Cardiac muscle cell (in vitro differentiated cells and primary cell): ENCODE measurements around the gene PSTPIP1. TPM values are rescaled to one million over a fixed set of nuclear protein-coding genes. Genes with fewer than 3 reads are reported as not detected.

ENCODE experiments used
- DNase-seq, 2 donors: peaks; one replicate each; pipeline versions ENCODE4 v3.0.0 to v3.0.0-alpha.2; 2010 to 2017; ENCODE audit warnings: low read depth in 1 of 2, low spot score in 1 of 2
- H3K27ac ChIP-seq: fragments of 200-600 bp; sonication (generic); 2 replicates; pipeline ENCODE4 v1.5.1; 2016
- H3K27me3 ChIP-seq: fragments of 200-600 bp; sonication (generic); 2 replicates; pipeline ENCODE4 v1.6.0; 2016; ENCODE audit warnings: control low read depth
- H3K36me3 ChIP-seq: fragments of 200-600 bp; sonication (generic); 2 replicates; pipeline ENCODE4 v1.5.1; 2016; ENCODE audit warnings: control low read depth
- H3K4me1 ChIP-seq: fragments of 200-600 bp; sonication (generic); 2 replicates; pipeline ENCODE4 v1.8.1; 2017; ENCODE audit warnings: low read depth, mild to moderate bottlenecking, mixed run types
- H3K4me3 ChIP-seq: fragments of 200-600 bp; sonication (generic); 2 replicates; pipeline ENCODE4 v1.5.1; 2016; ENCODE audit warnings: mild to moderate bottlenecking
- H3K9me3 ChIP-seq: fragments of 200-600 bp; sonication (generic); 2 replicates; pipeline ENCODE4 v1.5.1; 2017; ENCODE audit warnings: low read depth, mild to moderate bottlenecking, control low read depth
- polyA plus RNA-seq: library from polyadenylated mRNA; unstranded; fragments of >200 nt; fragmentation: Nextera tagmentation; extraction: Ambion mirVana; gene quantifications from 2 replicates; pipeline ENCODE4 v1.2.1, GENCODE V29; 2016
- total RNA-seq: library from RNA; depleted of rRNA; stranded (reverse); fragments of >200 nt; gene quantifications from 2 replicates; pipeline ENCODE4 v1.2.3, GENCODE V29; 2016
- TF ChIP-seq, protein P1 (sequence below): IDR thresholded peaks from 2 replicates; pipeline ENCODE4 v1.5.1; 2012; ENCODE audit warnings: low read depth, mild to moderate bottlenecking, low read length

The PSTPIP1 gene
- total and polyA plus RNA-seq, 2 experiments from 2014 or later: 0.26 to 0.63 TPM

DNA sequence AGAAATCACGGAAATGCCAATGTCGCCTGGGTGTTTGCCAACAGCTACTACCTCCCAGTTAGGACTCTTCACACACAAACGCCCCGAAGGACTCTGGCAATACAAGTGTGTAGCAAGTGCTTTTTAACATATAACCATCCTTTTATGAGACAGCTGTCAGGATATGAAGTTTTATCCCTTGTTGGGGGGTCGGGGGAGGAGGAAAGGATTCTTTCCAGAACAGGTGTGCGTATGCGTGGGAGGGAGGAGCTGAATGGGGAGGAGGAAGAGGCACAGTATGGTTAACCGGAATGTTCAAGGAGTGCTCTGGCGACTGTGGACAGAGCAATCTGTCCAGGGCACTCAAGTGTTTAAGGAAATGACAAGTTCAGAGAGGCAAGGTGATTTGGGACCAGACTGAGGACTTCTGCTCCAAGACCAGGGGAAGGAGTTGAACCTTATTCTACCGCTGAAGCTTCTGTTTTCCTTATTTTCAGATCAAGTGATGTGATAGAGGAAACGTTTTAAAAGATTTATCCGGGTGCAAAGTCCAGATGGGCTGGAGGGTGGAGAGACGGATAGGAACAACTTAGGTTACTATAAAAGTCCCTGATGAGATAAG is 74.7 kb downstream of the PSTPIP1 start:
- DNase-seq: peak in 1 of 2 donors; percentile 32
- Histone ChIP-seq H3K4me3 (peak overlapping the region; percentile 72), H3K9me3 (no peaks in the 10 kb centered on the region), H3K36me3 (no peaks in the 10 kb centered on the region), H3K27me3 (no peaks in the 10 kb centered on the region), H3K4me1 (peaks cover 25% of the 10 kb centered on the region), H3K27ac (peak overlapping the region; percentile 97)
- TF ChIP-seq, protein P1, sequence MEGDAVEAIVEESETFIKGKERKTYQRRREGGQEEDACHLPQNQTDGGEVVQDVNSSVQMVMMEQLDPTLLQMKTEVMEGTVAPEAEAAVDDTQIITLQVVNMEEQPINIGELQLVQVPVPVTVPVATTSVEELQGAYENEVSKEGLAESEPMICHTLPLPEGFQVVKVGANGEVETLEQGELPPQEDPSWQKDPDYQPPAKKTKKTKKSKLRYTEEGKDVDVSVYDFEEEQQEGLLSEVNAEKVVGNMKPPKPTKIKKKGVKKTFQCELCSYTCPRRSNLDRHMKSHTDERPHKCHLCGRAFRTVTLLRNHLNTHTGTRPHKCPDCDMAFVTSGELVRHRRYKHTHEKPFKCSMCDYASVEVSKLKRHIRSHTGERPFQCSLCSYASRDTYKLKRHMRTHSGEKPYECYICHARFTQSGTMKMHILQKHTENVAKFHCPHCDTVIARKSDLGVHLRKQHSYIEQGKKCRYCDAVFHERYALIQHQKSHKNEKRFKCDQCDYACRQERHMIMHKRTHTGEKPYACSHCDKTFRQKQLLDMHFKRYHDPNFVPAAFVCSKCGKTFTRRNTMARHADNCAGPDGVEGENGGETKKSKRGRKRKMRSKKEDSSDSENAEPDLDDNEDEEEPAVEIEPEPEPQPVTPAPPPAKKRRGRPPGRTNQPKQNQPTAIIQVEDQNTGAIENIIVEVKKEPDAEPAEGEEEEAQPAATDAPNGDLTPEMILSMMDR: no peak

DNA sequence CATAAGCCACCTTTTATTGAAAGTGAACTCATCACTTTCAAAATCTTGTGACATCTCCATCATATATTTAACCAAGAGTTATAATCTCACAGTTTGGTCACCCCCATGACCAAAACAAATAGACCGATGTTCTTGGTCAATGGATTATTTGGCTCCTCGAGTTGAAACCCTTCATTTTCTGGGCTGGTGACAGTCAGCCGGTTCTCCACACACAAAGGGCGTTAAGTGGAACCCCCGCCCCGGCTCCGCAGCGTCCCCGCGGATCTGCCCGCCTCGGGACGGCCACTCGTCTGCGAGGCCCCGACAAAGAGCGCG is 75.2 kb downstream of the PSTPIP1 start:
- DNase-seq: no peak
- H3K27ac ChIP-seq: peak overlapping the region; percentile 97

DNA sequence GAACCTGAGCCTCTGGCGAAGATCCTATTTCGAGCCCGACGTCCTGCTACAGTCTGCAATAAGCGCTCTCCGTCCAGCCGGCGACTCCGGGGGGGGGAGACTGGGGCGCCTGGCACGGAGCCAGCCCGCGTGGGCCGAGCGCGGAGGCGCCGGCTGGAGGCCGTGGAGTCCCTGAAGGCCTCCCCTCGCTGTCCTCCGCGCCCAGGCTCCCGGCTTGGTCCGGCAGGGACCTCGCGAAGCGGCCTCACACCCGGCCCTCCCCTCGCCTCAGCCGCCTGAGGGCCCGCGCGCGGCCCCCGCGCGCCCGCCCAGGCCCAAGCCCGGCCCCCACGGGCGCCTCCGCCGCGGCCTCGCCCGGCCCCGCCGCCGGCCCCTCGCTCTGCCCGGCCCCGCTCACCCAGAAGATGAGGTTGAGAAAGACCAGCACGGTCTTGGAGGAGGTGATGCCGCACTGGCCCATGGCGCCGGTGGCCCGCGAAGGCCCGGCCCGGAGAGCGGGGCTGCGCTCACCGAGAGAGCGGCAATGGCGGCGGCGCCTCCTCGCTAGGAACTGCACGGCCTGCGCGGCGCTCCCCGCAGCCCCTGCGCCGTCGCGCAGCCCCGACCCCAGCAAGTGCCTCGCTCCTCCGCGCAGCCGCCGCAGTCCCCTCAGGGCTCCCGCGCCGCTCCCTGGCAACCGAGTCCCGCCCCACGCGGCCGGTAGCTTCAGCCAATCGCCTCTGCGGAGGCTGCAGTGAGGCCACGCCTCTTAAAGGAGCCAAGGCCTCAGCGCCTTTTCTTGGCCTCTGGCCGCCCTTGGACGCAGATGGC is 75.8 kb downstream of the PSTPIP1 start, which contains the start of gene TSPAN3:
Gene TSPAN3 (minus strand): TSS at position 615 of the 810 bp plus-strand sequence. CDS start 155 bp downstream, at position 460.
- Histone ChIP-seq H3K36me3 (no peaks in the 10 kb centered on the region), H3K27me3 (no peaks in the 10 kb centered on the region), H3K4me3 (peak within 1 kb of the TSS; percentile 72), H3K9me3 (no peaks in the 10 kb centered on the region), H3K27ac (peak within 1 kb of the TSS; percentile 97), H3K4me1 (peaks cover 20% of the 10 kb centered on the region)
- TF ChIP-seq, protein P1: no peak
- peak; percentile 96 to 97 for DNase-seq

More for the DNA sequence above, 75.2 kb downstream of the PSTPIP1 start:
- peak overlapping the region; percentile 72 for H3K4me3 ChIP-seq
- no peaks in the 10 kb centered on the region for H3K36me3 ChIP-seq
- peaks cover 20% of the 10 kb centered on the region for H3K4me1 ChIP-seq
- no peaks in the 10 kb centered on the region for H3K9me3 ChIP-seq
- TF ChIP-seq, protein P1: no peak
- no peaks in the 10 kb centered on the region for H3K27me3 ChIP-seq

DNA sequence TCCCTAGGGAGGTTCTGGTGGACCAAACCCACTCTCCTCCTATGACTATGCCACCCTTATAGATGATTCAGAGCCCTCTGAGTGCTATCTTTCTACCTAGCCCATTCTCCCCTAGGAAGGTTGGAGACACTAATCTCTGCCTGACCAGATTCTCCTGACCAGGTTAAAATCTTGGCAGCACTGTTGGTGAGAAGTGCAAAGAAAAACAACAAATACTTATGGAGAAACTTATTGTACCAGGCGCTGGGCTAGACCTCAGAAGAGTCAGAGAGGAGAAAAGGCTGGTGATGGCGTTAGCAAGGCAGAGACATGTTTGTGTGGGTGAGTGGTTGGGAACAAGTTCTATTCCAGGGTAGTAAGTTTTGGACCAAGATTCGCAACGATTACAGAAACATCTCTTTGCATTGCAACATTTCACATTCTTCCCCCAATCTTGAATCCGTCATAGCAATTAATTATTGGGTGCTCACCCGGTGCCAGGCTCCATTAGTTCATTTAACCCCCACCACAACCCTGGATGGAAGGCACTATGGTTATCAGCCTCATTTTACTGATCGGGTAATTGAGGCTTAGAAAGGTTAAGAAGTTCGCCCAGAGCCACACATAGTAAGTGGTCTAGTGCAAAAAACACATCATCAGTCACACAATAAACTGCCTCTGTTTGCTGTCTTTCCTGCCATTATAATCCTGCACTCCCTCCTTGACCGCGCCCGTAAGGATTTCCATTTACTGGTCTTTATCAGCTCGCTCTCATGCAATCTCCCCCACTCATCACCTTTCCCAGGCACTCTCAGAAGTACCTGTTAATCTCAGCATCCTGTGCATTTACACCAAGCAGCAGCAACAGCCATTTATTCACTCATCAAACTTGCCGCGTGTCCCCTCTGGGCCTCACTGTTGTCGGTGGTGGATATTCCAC is 76.6 kb downstream of the PSTPIP1 start:
- H3K4me1 ChIP-seq: peaks cover 20% of the 10 kb centered on the region
- H3K27ac ChIP-seq: no peak overlapping the region
- no peak for DNase-seq
- H3K36me3 ChIP-seq: no peaks in the 10 kb centered on the region
- TF ChIP-seq, protein P1: no peak
- no peak overlapping the region for H3K4me3 ChIP-seq
- no peaks in the 10 kb centered on the region for H3K27me3 ChIP-seq
- H3K9me3 ChIP-seq: no peaks in the 10 kb centered on the region

DNA sequence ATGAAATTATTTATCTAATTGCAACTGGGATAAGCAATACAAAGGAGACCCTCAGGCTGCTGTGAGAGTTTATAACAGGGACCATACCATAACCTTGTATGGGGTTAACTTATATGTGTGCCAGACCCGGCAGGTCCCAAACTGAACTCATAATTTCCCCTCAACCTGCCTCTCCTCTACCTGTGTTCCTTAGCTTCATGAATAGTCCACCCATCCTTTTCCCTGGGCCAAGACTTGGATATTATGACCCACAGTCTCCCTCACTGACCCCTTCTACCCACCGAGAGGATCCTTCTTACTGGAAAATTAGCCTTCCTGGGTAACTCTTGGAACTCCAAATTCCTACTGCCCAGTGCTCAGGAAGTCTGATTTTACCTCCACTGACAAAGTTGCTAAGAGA is 79.4 kb downstream of the PSTPIP1 start:
- Histone ChIP-seq H3K36me3 (no peaks in the 10 kb centered on the region), H3K27ac (no peak overlapping the region), H3K9me3 (no peaks in the 10 kb centered on the region), H3K27me3 (no peaks in the 10 kb centered on the region), H3K4me1 (peaks cover 6% of the 10 kb centered on the region), H3K4me3 (no peak overlapping the region)
- DNase-seq: no peak
- TF ChIP-seq, protein P1: no peak
